HG03159 (cell line): Measurements from ENCODE around the gene HPS5.
A peak's percentile ranks its signal among the peaks of the same experiment; 100 is the strongest.
"Not testable (repeated sequence)": the region's sequence is repeated elsewhere in the genome, so short reads cannot be mapped to it uniquely, and the experiment has no call there.

Source experiments
- ATAC-seq: cut with Tn5 transposase; IDR thresholded peaks from one replicate; pipeline ENCODE4 v1.9.1; 2021; ENCODE audit warnings: mild to moderate bottlenecking, moderate library complexity; ENCODE audit not compliant: unreplicated experiment

The HPS5 gene, protein sequence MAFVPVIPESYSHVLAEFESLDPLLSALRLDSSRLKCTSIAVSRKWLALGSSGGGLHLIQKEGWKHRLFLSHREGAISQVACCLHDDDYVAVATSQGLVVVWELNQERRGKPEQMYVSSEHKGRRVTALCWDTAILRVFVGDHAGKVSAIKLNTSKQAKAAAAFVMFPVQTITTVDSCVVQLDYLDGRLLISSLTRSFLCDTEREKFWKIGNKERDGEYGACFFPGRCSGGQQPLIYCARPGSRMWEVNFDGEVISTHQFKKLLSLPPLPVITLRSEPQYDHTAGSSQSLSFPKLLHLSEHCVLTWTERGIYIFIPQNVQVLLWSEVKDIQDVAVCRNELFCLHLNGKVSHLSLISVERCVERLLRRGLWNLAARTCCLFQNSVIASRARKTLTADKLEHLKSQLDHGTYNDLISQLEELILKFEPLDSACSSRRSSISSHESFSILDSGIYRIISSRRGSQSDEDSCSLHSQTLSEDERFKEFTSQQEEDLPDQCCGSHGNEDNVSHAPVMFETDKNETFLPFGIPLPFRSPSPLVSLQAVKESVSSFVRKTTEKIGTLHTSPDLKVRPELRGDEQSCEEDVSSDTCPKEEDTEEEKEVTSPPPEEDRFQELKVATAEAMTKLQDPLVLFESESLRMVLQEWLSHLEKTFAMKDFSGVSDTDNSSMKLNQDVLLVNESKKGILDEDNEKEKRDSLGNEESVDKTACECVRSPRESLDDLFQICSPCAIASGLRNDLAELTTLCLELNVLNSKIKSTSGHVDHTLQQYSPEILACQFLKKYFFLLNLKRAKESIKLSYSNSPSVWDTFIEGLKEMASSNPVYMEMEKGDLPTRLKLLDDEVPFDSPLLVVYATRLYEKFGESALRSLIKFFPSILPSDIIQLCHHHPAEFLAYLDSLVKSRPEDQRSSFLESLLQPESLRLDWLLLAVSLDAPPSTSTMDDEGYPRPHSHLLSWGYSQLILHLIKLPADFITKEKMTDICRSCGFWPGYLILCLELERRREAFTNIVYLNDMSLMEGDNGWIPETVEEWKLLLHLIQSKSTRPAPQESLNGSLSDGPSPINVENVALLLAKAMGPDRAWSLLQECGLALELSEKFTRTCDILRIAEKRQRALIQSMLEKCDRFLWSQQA

DNA sequence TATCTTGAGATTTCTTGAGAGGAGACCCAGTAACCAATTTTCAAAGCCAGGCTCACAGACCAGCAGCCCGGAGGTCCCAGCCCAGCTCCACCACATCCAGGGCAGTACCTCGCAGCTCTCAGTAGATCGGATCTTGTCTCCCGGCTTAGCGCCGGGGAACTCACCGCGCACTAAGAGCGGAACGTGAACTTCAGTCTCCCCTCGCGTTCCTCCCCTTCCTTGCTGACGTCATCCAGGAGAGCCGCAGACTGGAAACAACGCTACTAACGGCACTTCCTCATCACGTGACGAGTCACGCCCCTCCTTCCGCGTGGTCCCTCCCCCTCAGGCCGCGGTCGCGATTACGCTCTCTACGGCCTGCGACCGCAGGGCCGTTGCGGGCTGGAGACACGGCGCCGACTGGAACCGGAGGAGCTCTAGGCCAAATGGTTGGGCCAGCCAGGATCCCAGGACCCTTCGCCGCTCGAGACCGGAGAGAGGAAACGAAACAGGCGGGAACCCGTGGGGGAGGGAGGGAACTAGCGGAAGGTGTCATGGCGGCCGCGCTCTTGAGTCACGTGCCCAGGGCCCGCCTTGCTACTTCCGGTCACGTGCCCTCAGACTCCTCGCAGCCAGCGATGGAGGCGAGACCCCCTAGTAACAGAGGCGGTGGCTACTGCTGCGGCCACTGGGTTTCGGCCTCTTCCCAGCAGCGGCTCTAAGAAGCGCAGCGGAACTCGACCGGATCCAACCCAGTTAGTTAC is at the start of gene HPS5, which contains the start of gene GTF2H1:
TSS of gene HPS5 (minus strand) at position 172 of the 743 bp plus-strand sequence. CDS start 4,282 bp downstream, outside the sequence.
TSS of gene GTF2H1 (plus strand) at position 599 of the 743 bp plus-strand sequence. CDS start 10,508 bp downstream, outside the sequence.
- ATAC-seq = peak; percentile 89

DNA sequence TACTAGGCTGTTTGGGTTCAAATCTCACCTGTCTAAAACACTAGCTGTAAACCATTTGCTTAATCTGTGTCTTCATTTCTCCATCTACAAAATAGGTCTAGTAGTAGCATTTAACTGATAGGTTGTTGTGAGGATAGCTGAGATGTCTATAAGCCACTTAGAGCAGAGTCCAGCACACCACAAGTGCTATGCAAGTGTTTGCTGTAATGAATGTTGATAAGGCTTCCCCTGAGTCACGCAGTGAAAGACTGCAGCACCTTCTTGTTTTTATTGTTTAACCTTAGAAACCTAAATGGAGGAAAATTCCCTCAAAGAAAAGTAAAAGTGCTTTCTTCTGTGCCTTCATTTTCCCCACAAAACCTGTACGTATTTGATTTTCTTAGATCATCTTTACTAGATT is 49.3 kb upstream of the HPS5 start:
- no peak for ATAC-seq

DNA sequence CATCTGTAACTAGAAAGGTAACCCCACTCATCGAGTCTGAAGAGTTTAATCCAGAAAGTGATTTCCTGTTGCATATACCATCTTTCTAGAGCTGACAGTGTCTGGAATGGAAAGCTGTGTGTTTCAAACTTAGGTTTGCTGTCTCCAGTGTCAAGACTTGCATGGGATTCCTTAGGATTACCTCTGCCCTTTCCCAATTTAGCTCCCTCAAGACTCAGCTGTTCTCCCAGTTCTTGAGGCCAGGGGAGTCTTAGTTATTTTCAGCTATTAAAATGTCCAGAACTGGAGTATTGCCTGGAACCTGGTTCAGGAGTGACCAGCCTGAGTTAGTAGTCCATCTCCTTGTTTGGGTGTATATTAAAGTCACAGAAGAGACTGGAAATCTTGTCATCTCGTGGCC is 47.5 kb upstream of the HPS5 start:
- no peak for ATAC-seq

DNA sequence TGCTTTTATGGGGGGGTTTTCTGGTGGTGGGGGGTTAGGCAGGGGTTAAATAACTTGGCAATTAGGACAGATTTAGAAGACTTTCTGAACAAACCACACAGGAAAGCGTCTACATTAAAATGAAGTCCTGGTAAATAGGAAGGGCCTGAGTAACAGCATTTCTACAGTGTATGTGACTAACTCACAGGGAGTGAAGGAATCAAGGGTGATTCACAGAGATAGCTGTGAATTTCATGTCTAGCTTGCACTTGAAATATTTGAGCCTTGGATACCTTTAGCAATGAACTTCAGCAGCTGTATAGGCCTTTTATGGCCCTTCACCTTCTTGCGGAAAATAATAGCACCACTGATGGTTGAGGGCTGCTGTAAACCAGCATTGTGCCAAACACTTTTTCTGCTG is 46.3 kb upstream of the HPS5 start:
- no peak for ATAC-seq

DNA sequence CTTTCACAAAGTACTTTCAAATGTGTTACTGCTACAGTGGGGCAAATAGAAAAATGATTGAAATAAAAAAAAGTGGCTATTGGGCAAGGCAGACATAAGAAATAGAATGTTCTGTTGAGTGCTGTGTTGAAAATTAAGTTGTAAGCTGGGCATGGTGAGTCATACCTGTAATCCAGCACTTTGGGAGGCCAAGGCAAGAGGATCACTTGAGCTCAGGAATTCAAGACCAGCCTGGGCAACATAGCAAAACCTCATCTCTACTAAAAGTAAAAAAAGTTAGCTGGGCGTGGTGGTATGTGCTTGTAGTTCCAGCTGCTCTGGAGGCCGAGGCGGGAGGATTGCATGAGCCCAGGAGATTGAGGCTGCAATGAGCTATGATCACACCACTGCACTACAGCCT is 45.5 kb upstream of the HPS5 start:
- no peak for ATAC-seq

DNA sequence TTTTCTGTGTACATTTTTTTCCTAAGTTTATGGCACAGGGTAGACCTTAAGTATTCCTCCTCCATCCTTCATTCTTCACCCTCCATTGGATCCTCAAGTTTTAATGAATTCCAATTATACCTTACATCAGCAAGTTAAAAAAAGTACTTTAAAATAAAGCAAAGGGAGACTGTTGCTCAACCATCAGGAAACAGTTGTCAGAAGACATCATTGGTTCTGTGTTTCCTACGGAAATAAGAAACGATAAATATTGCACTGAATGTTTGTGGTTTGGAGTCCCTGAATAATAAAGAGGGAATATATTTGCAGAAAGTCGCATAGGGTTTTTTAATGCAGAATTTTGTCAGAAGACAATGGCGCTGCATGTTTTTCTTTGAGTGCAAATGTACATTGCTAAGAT is 44.3 kb upstream of the HPS5 start:
- ATAC-seq = no peak

DNA sequence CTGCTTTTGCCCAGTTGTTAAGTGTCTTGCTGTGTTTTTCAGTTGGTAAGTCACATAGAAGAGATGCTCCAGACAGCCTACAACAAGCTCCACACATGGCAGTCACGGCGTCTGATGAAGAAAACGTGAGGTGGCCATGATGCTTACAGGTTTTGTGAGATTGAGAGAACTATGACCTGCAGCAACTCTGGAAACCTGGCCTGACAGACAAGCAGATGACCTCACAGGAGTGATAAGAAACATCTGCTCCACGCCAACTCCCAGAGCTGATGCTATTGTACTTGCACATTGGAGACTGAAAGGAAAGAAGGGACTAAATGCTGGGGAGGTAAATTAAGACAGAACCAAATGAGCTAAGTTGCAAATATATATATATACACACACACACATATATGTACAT is 43.8 kb upstream of the HPS5 start:
- ATAC-seq = no peak

DNA sequence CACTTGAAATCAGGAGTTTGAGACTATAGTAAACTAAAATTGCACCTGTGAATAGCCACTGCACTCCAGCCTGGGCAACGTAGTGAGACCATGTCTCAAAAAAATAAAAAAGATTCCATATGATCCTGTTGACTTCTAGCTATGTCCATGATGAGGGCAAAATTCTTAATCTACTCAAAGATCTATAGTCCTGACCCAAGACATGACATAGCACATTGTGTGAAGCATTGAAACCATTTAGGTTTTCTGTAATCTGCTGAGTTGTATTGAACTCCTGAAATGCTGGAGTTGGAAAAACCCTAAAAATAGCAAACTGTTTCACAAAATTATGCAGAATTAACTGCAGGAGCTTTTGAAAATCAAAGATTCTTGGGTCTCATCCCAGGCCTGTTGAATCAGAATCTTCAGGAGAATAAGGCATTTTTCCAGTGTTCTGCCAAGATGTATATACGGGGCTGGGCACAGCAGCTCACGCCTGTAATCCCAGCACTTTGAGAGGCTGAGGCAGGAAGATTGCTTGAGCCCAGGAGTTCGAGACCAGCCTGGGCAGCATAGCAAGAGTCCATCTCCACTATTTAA is 42.6 kb upstream of the HPS5 start:
- no peak for ATAC-seq

DNA sequence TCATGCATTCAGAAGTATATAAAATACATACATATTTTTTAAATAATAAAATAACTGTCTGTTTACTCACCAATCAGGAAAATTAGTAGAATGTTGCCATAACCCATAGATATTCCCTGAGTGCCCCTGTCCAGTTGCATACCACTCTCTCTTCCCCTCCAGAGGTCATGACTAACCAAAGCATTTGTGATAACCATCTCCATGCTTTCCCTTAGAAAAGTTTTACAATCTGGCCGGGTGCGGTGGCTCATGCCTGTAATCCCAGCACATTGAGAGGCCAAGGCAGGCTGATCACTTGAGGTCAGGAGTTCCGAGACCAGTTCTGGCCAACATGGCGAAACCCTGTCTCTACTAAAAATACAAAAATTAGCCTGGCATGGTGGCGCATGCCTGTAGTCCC is 39.2 kb upstream of the HPS5 start:
- no peak for ATAC-seq

DNA sequence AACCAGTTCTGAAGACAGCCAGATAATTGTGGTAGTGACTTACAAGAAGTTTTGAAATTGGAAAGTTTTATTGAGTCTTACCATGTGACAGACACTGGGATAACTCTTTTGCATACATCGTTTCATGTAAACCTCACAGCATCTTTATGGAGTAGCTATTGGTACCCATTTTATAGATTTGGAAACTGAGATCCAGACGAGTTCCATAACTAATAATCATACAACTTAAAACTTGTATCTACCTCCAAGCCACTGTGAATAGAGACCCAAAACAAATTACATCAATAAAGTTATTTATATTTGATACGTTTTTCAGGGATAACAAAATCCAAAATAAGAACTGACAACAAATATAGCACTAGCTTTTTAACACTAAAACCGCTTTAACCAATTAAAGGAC is 36.7 kb upstream of the HPS5 start:
- ATAC-seq = no peak

DNA sequence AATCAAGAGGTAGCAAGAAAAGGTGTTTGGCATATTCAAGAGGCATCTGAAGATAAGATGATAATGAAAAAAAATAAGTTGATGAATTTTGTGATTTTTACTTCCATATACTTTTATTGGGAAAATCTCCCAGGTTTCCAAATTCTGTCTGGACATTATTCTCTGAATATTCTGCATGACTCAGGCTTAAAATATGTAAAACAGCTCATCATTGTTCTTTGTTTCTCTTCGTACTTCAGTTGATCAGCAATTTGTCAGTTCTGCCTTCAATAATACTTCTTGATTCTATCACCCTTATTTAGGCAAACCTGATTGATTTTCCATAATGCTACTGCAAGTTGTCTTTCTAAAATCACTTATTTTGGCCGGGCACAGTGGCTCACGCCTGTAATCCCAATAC is 30.6 kb upstream of the HPS5 start:
- no peak for ATAC-seq

DNA sequence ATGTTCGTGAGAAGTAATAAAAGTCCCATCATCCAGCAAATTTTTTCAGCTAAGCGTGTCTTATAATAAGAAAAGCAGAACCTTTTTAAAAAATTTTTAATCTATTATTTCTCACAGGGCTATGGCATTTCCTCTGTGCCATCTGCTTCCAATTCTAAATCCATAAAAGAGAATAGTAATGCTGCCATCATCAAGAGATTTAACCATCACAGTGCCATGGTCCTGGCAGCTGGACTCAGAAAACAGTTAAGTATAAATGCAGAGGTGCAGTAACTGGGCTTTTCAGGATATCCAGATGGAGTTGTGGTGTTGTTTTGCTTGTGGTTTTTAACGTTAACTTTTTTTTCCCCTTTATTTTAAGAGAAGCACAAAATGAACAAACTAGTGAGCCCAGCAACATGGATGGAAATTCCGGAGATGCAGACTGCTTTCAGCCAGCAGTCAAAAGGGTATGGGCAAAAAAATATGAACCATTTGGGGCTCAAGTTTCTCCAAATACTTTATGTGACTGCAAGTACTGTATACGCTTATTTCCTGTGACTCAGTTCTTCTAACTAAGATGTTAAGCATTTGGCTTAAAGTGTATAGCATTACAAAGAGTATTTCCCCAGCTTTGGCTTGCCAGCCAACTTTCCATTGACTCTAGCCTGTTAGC is 25.7 kb upstream of the HPS5 start:
- ATAC-seq = no peak

DNA sequence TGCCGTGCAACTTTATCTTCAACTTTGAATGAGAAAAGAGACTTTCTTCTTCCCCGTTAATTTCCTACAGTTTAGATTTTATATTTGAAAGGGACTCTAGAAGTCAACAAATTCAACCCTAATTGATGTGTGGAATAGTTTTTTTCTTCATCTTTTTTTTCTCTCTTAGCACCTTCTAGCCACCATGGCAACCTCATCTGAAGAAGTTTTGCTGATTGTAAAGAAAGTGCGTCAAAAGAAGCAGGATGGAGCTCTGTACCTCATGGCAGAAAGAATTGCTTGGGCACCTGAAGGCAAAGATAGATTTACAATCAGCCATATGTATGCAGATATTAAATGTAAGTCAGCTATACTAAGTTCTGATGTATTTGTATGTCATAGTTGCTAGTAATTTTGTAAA is 11.0 kb upstream of the HPS5 start:
- ATAC-seq = no peak

DNA sequence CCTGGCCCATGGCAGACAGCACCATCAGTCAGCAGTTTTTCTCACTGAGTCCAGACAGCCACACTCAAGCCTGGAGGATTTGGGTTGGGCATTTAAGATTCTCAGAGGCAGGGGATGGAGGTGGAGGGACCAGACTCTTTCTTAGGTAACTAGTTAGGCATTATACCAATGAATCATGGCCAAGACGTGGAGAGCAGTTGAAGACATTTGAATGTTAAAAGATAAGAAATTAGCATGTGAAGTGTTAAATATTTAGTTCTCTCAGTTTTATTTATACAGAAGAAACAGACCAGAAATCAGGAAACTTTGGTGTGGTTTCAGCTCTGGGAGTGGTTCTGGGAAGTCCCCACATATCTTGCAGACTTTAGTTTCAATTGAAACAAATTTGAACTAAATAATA is 10.4 kb upstream of the HPS5 start:
- no peak for ATAC-seq

DNA sequence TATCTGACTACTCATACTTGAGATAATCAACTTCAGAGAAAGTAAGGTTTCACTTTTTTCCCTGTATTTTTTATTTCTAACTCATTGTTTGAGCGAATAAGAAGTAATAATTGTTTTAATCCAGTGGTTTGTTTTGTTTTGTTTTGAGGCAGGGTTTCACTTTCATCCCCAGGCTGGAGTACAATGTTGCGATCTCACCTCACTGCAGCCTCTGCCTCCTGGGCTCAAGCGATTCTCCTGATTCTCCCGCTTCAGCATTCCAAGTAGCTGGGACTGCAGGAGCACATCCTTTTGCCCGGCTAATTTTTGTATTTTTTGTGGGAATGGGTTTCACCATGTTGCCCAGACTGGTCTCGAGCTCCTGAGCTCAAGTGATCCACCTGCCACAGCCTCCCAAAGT is 9.0 kb upstream of the HPS5 start:
- ATAC-seq = no peak

DNA sequence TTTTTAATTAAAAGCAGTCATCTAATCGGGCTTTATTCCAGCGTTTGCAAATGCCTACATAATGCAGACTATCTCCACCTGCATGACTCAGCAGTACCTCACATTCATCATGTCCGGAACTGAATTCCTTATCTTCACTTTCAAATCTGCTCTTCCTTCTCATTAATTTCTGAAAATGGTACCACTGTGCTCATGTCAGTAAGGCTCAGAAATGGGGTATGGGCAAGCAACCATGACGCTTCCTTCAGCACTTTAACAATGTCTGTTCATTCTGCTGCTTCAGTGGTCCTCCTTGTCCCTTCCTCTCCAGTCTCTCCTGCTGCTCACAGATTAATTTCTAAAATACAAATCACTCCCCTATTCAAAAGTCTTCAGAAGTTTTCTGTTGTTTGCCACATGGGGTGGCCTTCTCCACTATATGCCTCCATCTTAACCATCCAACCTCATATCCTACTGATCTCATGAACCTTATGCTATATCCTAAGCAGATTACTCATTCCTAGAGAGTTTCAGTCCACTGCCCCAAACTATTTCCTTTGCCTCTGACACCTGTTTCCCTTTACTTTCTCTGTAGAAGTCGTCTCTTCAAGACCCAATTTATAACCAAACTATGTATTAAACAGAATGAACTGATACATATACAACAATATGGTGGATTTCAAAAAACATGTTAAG is 7.4 kb upstream of the HPS5 start:
- peak; percentile 60 for ATAC-seq

DNA sequence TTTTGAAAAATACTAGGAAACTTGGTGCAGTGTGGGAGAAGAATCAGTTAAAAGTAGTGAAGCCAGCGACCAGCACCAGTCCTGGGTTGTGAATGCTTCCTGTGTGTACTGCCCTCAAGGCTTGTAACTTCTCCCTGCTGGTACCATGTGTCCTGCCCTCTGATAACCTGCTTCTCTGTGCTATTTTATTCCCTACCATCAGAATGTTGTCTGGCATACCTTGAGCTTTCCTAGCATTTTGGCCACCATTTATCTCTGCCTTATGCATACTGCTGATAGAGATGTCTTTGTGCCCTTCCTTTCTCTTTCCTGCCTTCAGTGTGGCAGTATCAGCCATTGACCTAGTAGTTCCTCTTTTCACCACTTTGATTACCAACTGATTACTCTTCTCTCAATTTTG is 2.4 kb upstream of the HPS5 start:
- no peak for ATAC-seq

DNA sequence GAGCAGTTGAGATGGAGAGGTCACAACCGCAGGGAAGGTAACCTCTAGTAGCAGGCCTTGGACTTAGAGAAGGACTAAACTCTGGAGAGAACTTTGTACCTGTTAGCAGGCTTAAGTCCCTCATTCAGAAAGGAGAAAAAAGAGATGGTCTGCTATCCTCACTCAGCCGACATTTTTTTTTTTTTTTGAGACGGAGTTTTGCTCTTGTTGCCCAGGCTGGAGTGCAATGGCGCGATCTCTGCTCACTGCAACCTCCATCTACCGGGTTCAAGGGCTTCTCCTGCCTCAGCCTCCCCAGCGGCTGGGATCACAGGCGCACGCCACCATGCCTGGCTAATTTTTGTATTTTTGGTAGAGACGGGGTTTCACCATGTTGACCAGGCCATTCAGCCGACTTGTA is 1.9 kb upstream of the HPS5 start:
- ATAC-seq = not testable (repeated sequence)

DNA sequence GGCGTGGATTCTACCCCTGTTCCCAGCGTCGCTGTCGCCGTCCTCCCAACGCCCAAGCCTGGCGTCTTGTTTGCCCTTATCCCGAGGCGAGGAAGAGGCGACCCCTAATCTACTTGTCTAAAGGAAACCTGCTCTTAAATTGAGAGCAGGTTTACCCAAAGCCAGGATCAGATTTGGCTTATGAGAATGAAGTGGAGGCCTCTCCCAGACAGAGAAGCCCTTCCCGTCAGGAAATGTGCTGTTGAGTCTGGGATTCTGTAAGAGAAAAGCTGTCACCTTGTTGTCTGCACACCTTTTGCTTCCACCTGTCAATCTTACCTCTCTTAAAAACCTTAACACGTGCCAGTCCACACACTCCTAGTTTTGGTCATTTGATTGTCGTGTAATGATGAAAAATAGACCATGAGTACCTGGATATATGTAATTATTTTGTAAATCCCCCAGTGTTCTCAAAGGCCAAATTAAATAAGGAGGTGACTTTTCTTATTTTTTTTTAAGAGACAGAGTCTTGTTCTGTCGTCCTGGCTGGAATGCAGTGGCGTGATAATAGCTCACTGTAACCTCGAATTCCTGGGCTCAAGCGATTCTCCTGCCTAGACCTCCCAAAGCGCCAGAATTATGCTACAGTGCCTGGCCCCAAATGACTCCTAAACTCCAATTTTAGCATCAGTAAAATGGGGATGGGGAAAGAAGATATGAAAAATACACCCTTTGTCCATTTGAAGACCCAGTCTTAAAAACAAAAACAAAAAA is 1.1 kb upstream of the HPS5 start:
- no peak for ATAC-seq
